HepG2 (cell line): ENCODE results near the gene MYH7. TPM values are rescaled to one million over a fixed set of nuclear protein-coding genes. Genes with fewer than 3 reads are reported as not detected.

ENCODE experiments used
- ATAC-seq: fragments of 200-7000 bp; cut with Tn5 transposase; 3 replicates; pipeline ENCODE4 v1.9.1; 2020; ENCODE audit warnings: mild to moderate bottlenecking, moderate library complexity
- BruUV-seq: library from RNA; stranded (reverse); fragments of 400-500 nt; replicated peaks from 2 replicates; lab custom pipeline; 2021; lab: Mats Ljungman, UMichigan
- CTCF ChIA-PET: fragments of 300-600 bp; formaldehyde crosslinking; extraction: SDS; loops from one replicate; lab custom pipeline; 2021; ENCODE audit warnings: low total read pairs, inconsistent platforms, low intra/inter-chr PET ratio; lab: Yijun Ruan, JAX
- POLR2A ChIA-PET: fragments of 350-600 bp; sonication (Branson Sonifier 250); formaldehyde crosslinking; loops from one replicate; lab custom pipeline; 2020; ENCODE audit warnings: antibody characterized with exemption, inconsistent platforms; lab: Yijun Ruan, JAX
- DNase-seq: peaks from one replicate; pipeline ENCODE4 v3.0.0-alpha.2; 2015; ENCODE audit warnings: low spot score
- FAIRE-seq: peaks from 3 replicates; lab custom pipeline; 2011; peaks lifted over from hg19 to GRCh38; lab: Jason Lieb, UNC
- H2AFZ ChIP-seq: one replicate; pipeline ENCODE4 v1.6.1; 2011; ENCODE audit warnings: low read length, inconsistent platforms
- H3K27ac ChIP-seq: fragments of 300-600 bp; 3 replicates; pipeline ENCODE4 v1.8.0; 2011; ENCODE audit warnings: mixed run types, mild to moderate bottlenecking, mixed read lengths, low read length, inconsistent platforms; ENCODE audit not compliant: insufficient read depth; ENCODE audit errors: extremely low read length
- H3K27me3 ChIP-seq, 2 experiments: fragments of 200-600 bp in 1 of 2; 2 replicates in 1 of 2; 3 replicates in 1 of 2; pipeline versions ENCODE4 v1.6.0 to v1.8.0; 2011; ENCODE audit warnings: low read length in 2 of 2, mild to moderate bottlenecking in 2 of 2, moderate library complexity in 2 of 2, inconsistent platforms in 1 of 2; ENCODE audit not compliant: insufficient read depth in 2 of 2, control insufficient read depth in 1 of 2
- H3K36me3 ChIP-seq, 2 experiments: fragments of 200-600 bp in 1 of 2; replicated peaks in 1 of 2; 2 replicates in 1 of 2; 3 replicates in 1 of 2; pipeline versions ENCODE4 v1.5.1 to v1.8.0; 2011; ENCODE audit warnings: low read length in 2 of 2, inconsistent platforms in 1 of 2; ENCODE audit not compliant: insufficient read depth in 2 of 2, control insufficient read depth in 1 of 2
- H3K4me1 ChIP-seq: 2 replicates; pipeline ENCODE4 v1.5.1; 2012; ENCODE audit warnings: low read length, inconsistent platforms; ENCODE audit not compliant: insufficient read depth
- H3K4me2 ChIP-seq: 2 replicates; pipeline ENCODE4 v1.6.0; 2011; ENCODE audit warnings: low read depth, low read length, inconsistent platforms
- H3K4me3 ChIP-seq, 3 experiments: fragments of 200-600 bp in 1 of 3; sonication (generic), shearing (Covaris generic) in 1 of 3; replicated peaks in 1 of 3; 2 replicates each; pipeline ENCODE4 v1.5.1; 2011 to 2016; ENCODE audit warnings: low read length in 3 of 3, inconsistent platforms in 2 of 3, low read depth in 2 of 3, mild to moderate bottlenecking in 2 of 3, control low read depth in 1 of 3, mixed read lengths in 1 of 3; ENCODE audit not compliant: insufficient read depth in 1 of 3
- H3K79me2 ChIP-seq: one replicate; pipeline ENCODE4 v1.6.1; 2011; ENCODE audit warnings: low read length, inconsistent platforms; ENCODE audit not compliant: insufficient read depth
- H3K9ac ChIP-seq: 2 replicates; pipeline ENCODE4 v1.6.0; 2011; ENCODE audit warnings: mild to moderate bottlenecking, low read depth, low read length, inconsistent platforms; ENCODE audit not compliant: insufficient read depth
- H3K9me3 ChIP-seq: 2 replicates; pipeline ENCODE4 v1.5.1; 2012; ENCODE audit warnings: mild to moderate bottlenecking, low read length
- H4K20me1 ChIP-seq: 2 replicates; pipeline ENCODE4 v1.6.0; 2011; ENCODE audit warnings: inconsistent platforms, mild to moderate bottlenecking, low read length, moderate library complexity; ENCODE audit not compliant: insufficient read depth
- ESRRA ChIP-seq: sonication (generic); formaldehyde crosslinking; IDR thresholded peaks from 2 replicates; pipeline ENCODE4 v1.5.1; 2020; ENCODE audit warnings: mild to moderate bottlenecking, low read depth, missing genetic modification reagents
- FOSL2 ChIP-seq: sonication (generic); formaldehyde crosslinking; IDR thresholded peaks from 2 replicates; pipeline ENCODE4 v1.4.0; 2020; ENCODE audit warnings: missing genetic modification reagents
- FOXJ3 ChIP-seq: sonication (generic); formaldehyde crosslinking; IDR thresholded peaks from 2 replicates; pipeline ENCODE4 v1.4.0; 2020; ENCODE audit warnings: missing genetic modification reagents, mild to moderate bottlenecking, borderline replicate concordance
- FOXO1 ChIP-seq: sonication (generic); formaldehyde crosslinking; IDR thresholded peaks from 2 replicates; pipeline ENCODE4 v1.4.0; 2020; ENCODE audit warnings: missing genetic modification reagents
- NRL ChIP-seq: sonication (generic); formaldehyde crosslinking; IDR thresholded peaks from 2 replicates; pipeline ENCODE4 v1.5.0; 2020; ENCODE audit warnings: missing genetic modification reagents, mild to moderate bottlenecking, moderate library complexity, borderline replicate concordance
- PAX8 ChIP-seq: sonication (generic); formaldehyde crosslinking; IDR thresholded peaks from 2 replicates; pipeline ENCODE4 v1.8.0; 2022; ENCODE audit warnings: mild to moderate bottlenecking, missing genetic modification reagents, borderline replicate concordance
- POLR2AphosphoS5 ChIP-seq: IDR thresholded peaks from 2 replicates; pipeline ENCODE4 v1.6.1; 2012; ENCODE audit warnings: low read depth, low read length
- SOX5 ChIP-seq: IDR thresholded peaks from 2 replicates; pipeline ENCODE4 v1.6.1; 2016; ENCODE audit warnings: borderline replicate concordance
- ZFP37 ChIP-seq: sonication (generic); formaldehyde crosslinking; IDR thresholded peaks from 2 replicates; pipeline ENCODE4 v1.4.0; 2020; ENCODE audit warnings: missing genetic modification reagents, borderline replicate concordance
- ZNF101 ChIP-seq: sonication (generic); formaldehyde crosslinking; IDR thresholded peaks from 2 replicates; pipeline ENCODE4 v1.4.0; 2020; ENCODE audit warnings: mild to moderate bottlenecking, low read depth, missing genetic modification reagents, borderline replicate concordance
- ZNF562 ChIP-seq: sonication (generic); formaldehyde crosslinking; IDR thresholded peaks from 2 replicates; pipeline ENCODE4 v1.8.0; 2022; ENCODE audit warnings: missing genetic modification reagents, borderline replicate concordance
- ZSCAN21 ChIP-seq: sonication (generic); formaldehyde crosslinking; IDR thresholded peaks from 2 replicates; pipeline ENCODE4 v1.8.0; 2022; ENCODE audit warnings: mild to moderate bottlenecking, missing genetic modification reagents, moderate library complexity, borderline replicate concordance
- WGBS: methylation state at CpG from one replicate; pipeline ENCODE4 v1.1.6; 2017; ENCODE audit warnings: low lambda C conversion rate; 5-methylcytosine and 5-hydroxymethylcytosine counted together
- in situ Hi-C: cut with HindIII; loops from 2 replicates; pipeline ENCODE4 v1.10.0; 2017; ENCODE audit warnings: low pct_unique_long_range_greater_than_20kb; ENCODE audit not compliant: extremely low pct_ligation_motif_present
- intact Hi-C: fragments of 100-400 bp; cut with micrococcal nuclease; formaldehyde crosslinking; loops from one replicate; pipeline ENCODE4 v1.10.0; 2022; ENCODE audit not compliant: unreplicated experiment
- polyA plus RNA-seq, 8 experiments: library from polyadenylated mRNA; depleted of rRNA in 3 of 8; stranded (reverse) in 7 of 8; unstranded in 1 of 8; fragments of >200 nt; fragmentation: Illumina TruSeq in 4 of 8; extraction: Trizol in 4 of 8; gene quantifications; 2 replicates each; pipeline versions ENCODE4 v1.2.1 to v1.2.3, GENCODE V29; 2011 to 2016; ENCODE audit warnings: low read depth in 4 of 8, missing spikeins in 1 of 8, mixed read lengths in 1 of 8; ENCODE audit not compliant: insufficient read depth in 1 of 8
- total RNA-seq, 5 experiments: library from RNA; depleted of rRNA; stranded (reverse); fragments of >200 nt; fragmentation: Illumina TruSeq; extraction: Trizol; gene quantifications; 2 replicates each; pipeline ENCODE4 v1.2.3, GENCODE V29; 2016; ENCODE audit warnings: low read depth in 1 of 5
- TF ChIP-seq, protein P1 (sequence below): sonication (generic); formaldehyde crosslinking; IDR thresholded peaks from 2 replicates; pipeline ENCODE4 v1.9.0; 2021; ENCODE audit warnings: mild to moderate bottlenecking, missing genetic modification reagents

Gene MYH7
- total and polyA plus RNA-seq, 2 of the 13 experiments (the other 11 are each of a cell fraction or from before 2014, with no cell fraction given) = 0.04 TPM; not detected in 1

DNA sequence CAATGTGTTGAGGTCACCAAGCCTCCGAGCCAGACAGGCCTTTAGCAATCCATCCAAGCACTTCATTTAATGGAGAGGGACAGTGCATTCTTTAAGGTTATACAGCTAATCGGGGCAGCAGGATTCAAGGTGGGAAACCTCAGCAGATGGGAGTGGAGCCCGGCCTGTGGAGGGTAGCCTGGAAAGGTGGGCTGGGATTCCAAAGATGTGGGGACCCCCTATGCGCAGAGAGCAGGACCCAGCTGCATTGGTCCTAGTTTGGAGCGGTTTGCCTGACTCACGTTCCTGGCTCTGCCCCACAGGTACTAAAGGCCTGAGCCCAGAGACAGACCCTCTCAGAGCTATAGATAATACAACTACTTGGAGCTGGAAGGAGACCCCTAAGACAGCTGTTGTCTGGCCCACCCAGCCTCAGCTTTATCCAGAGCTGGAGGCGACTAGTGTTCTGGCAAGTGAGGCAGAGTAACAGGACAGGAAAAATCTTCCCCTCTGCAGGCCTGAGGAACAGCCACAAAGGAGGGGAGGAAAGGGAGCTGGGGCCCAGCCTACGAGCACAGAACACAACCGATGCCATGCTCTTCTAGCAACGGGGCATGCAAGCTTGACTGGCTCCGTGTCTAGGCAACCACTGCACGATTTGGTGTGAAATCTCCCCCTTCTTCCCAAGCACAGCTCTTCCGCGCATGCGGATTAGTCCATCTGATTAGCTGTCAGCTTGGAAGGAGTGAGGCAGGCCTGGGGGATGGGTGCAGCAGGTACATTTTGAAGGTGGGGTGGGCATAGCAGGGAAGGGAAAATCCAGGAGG lies 1.1 kb upstream of the MYH7 start (continued):
- TF ChIP-seq ZFP37 (CRISPR knock-in tag) = no peak
- no peak; the same call in 1 of the 2 replicates for TF ChIP-seq ZSCAN21 (CRISPR knock-in tag)
- TF ChIP-seq PAX8 (CRISPR knock-in tag) = no peak

DNA sequence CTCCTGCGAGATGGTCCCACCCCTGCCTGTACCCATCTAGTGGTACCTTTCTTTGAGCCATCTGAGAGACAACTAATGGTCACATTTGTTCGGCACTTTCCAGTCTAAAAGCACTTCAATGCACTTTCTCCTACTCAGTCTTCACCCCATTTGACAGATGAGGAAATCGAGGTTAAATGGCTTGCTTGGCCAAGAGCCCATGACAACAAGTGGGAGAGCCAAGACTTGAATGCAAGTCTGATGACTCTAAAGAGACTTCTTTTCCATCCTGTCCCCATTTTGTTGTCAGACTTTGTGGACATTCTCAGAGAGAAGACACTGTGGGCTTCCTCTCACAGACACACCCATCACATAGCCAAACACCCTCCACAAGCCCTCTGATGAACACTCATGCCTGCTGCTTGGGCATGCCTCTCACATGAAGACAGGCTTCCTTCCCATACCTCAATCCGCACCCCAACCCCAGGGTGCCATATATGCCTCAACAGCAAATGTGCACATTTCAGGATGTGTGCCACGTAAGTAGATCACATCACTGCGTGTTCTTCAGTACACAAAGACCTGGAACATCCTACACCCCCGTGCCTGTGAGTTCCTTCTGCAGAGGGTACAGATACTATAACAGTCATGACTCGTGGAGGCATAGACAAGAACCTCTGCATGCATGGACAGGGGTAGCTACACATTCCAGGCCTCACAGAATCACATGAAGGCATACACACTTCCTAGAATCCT lies 805 bp downstream of the MYH7 start:
- FAIRE-seq (no peak), ATAC-seq (no peak), DNase-seq (no peak)
- CTCF ChIA-PET = no interaction called here
- no TSS peak for BruUV-seq
- Histone ChIP-seq H3K9me3 (no peaks in the 10 kb centered on the region), H3K27ac (no peak overlapping the region), H3K27me3 (peaks cover 11 to 63% of the 10 kb centered on the region in 2 experiments), H3K4me2 (peak overlapping the region; percentile 78), H2AFZ (no peak overlapping the region), H3K4me1 (peaks cover 43% of the 10 kb centered on the region), H3K36me3 (no peaks in the 10 kb centered on the region), H3K9ac (peak overlapping the region; percentile 35; the same call in 1 of the 2 replicates), H3K79me2 (no peaks in the 10 kb centered on the region), H4K20me1 (no peaks in the 10 kb centered on the region), H3K4me3 (no peak overlapping the region)
- WGBS = 53% methylated on average over 8 of the region's 8 CpGs
- intact Hi-C loops = no loop called here
- in situ Hi-C loops = no loop called here
- POLR2A ChIA-PET = interaction anchor here (1.2 to 2.4 kb wide), 4 partner anchors 35 to 659 kb away, joined by 3 to 26 read pairs (median 6); partner anchors contain the start of genes HOMEZ, NGDN, PABPN1 and PCK2
- TF ChIP-seq ZNF101 (CRISPR knock-in tag) (no peak), SOX5 (CRISPR knock-in tag) (no peak), POLR2AphosphoS5 (no peak), NRL (CRISPR knock-in tag) (no peak), FOSL2 (CRISPR knock-in tag) (no peak), FOXO1 (CRISPR knock-in tag) (0 out of 2 replicates have a peak, but pooled peaks have one; percentile 29), FOXJ3 (CRISPR knock-in tag) (no peak), ZNF562 (CRISPR knock-in tag) (no peak), ESRRA (CRISPR knock-in tag) (no peak)
- TF ChIP-seq, protein P1, sequence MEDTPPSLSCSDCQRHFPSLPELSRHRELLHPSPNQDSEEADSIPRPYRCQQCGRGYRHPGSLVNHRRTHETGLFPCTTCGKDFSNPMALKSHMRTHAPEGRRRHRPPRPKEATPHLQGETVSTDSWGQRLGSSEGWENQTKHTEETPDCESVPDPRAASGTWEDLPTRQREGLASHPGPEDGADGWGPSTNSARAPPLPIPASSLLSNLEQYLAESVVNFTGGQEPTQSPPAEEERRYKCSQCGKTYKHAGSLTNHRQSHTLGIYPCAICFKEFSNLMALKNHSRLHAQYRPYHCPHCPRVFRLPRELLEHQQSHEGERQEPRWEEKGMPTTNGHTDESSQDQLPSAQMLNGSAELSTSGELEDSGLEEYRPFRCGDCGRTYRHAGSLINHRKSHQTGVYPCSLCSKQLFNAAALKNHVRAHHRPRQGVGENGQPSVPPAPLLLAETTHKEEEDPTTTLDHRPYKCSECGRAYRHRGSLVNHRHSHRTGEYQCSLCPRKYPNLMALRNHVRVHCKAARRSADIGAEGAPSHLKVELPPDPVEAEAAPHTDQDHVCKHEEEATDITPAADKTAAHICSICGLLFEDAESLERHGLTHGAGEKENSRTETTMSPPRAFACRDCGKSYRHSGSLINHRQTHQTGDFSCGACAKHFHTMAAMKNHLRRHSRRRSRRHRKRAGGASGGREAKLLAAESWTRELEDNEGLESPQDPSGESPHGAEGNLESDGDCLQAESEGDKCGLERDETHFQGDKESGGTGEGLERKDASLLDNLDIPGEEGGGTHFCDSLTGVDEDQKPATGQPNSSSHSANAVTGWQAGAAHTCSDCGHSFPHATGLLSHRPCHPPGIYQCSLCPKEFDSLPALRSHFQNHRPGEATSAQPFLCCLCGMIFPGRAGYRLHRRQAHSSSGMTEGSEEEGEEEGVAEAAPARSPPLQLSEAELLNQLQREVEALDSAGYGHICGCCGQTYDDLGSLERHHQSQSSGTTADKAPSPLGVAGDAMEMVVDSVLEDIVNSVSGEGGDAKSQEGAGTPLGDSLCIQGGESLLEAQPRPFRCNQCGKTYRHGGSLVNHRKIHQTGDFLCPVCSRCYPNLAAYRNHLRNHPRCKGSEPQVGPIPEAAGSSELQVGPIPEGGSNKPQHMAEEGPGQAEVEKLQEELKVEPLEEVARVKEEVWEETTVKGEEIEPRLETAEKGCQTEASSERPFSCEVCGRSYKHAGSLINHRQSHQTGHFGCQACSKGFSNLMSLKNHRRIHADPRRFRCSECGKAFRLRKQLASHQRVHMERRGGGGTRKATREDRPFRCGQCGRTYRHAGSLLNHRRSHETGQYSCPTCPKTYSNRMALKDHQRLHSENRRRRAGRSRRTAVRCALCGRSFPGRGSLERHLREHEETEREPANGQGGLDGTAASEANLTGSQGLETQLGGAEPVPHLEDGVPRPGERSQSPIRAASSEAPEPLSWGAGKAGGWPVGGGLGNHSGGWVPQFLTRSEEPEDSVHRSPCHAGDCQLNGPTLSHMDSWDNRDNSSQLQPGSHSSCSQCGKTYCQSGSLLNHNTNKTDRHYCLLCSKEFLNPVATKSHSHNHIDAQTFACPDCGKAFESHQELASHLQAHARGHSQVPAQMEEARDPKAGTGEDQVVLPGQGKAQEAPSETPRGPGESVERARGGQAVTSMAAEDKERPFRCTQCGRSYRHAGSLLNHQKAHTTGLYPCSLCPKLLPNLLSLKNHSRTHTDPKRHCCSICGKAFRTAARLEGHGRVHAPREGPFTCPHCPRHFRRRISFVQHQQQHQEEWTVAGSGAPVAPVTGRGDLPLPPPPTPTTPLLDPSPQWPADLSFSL (CRISPR knock-in tag) = peak; percentile 49; the same call in 1 of the 2 replicates
